ENCODE data around the gene CMPK2.
"Not testable (repeated sequence)": the region's sequence is repeated elsewhere in the genome, so short reads cannot be mapped to it uniquely, and the experiment has no call there.

CMPK2 gene

DNA sequence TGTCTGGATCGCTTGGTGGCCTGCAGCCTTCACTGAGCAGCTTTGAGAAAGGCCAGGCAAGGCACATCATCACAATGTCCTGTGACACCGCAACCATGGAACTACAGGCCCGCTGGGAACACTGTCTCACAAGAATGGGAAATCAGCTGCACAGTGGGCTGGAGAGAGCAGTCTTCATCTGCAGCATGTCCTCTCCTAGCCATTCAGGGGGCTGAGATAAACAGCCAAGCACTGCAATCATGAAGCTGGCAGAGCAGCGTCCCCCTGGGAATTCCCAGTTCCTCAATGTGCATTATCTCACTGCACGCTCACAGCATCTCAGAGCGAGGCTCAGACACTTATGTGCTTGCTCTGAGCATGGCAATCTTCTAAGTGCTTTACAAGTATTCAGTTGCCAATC, 1.9 kb downstream of the CMPK2 start:
- no peak for ATAC-seq
- TF ChIP-seq ZFP30 (CRISPR knock-in tag; IDR thresholded peaks at IDR 0.05) (no peak), ZNF70 (CRISPR knock-in tag; IDR thresholded peaks at IDR 0.05) (no peak), ISL1 (CRISPR knock-in tag; IDR thresholded peaks at IDR 0.05) (no peak), TOX (CRISPR knock-in tag; IDR thresholded peaks at IDR 0.05; ENCODE audit: borderline replicate concordance) (no peak), TCF4 (CRISPR knock-in tag; IDR thresholded peaks at IDR 0.05; ENCODE audit: borderline replicate concordance) (no peak), RARB (CRISPR knock-in tag; IDR thresholded peaks at IDR 0.05) (no peak)
- TF ChIP-seq, protein P1, sequence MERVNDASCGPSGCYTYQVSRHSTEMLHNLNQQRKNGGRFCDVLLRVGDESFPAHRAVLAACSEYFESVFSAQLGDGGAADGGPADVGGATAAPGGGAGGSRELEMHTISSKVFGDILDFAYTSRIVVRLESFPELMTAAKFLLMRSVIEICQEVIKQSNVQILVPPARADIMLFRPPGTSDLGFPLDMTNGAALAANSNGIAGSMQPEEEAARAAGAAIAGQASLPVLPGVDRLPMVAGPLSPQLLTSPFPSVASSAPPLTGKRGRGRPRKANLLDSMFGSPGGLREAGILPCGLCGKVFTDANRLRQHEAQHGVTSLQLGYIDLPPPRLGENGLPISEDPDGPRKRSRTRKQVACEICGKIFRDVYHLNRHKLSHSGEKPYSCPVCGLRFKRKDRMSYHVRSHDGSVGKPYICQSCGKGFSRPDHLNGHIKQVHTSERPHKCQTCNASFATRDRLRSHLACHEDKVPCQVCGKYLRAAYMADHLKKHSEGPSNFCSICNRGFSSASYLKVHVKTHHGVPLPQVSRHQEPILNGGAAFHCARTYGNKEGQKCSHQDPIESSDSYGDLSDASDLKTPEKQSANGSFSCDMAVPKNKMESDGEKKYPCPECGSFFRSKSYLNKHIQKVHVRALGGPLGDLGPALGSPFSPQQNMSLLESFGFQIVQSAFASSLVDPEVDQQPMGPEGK (CRISPR knock-in tag; IDR thresholded peaks at IDR 0.05; ENCODE audit: borderline replicate concordance) = no peak
- TF ChIP-seq, protein P2, sequence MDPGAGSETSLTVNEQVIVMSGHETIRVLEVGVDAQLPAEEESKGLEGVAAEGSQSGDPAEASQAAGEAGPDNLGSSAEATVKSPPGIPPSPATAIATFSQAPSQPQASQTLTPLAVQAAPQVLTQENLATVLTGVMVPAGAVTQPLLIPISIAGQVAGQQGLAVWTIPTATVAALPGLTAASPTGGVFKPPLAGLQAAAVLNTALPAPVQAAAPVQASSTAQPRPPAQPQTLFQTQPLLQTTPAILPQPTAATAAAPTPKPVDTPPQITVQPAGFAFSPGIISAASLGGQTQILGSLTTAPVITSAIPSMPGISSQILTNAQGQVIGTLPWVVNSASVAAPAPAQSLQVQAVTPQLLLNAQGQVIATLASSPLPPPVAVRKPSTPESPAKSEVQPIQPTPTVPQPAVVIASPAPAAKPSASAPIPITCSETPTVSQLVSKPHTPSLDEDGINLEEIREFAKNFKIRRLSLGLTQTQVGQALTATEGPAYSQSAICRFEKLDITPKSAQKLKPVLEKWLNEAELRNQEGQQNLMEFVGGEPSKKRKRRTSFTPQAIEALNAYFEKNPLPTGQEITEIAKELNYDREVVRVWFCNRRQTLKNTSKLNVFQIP (CRISPR knock-in tag; IDR thresholded peaks at IDR 0.05; ENCODE audit: borderline replicate concordance, low read depth) = no peak

DNA sequence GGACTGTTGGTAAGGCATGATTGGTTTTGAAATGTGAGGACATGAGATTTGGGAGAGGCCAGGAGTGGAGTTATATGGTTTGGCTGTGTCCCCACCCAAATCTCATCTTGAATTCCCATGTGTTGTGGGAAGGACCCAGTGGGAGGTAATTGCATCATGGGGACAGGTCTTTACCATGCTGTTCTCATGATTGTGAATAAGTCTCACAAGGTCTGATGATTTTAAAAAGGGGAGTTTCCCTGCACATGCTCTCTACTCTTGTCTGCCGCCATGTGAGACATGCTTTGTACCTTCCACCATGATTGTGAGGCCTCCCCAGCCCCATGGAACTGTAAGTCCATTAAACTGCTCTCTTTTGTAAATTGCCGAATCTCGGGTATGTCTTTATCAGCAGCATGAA, 5.4 kb downstream of the CMPK2 start:
- TF ChIP-seq TOX (CRISPR knock-in tag; IDR thresholded peaks at IDR 0.05; ENCODE audit: borderline replicate concordance) (no peak), CSDC2 (CRISPR knock-in tag; IDR thresholded peaks at IDR 0.05) (no peak)
- ATAC-seq = no peak

DNA sequence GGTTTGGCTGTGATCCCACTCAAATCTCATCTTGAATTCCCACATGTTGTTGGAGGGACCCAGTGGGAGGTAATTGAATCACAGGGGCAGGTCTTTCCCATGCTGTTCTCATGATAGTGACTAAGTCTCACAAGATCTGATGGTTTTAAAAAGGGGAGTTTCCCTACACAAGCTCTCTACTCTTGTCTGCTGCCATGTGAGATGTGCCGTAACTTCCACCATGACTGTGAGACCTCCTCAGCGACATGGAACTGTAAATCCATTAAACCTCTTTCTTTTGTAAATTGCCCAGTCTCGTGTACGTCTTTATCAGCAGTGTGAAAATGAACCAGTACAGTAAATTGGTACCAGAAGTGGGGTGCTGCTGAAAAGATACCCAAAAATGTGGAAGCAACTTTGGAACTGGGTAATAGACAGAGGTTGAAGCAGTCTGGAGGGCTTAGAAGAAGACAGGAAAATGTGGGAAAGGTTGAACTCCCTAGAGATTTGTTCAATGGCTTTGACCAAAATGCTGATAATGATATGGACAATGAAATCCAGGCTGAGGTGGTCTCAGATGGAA, 7.2 kb downstream of the CMPK2 start:
- ATAC-seq = not testable (repeated sequence)

DNA sequence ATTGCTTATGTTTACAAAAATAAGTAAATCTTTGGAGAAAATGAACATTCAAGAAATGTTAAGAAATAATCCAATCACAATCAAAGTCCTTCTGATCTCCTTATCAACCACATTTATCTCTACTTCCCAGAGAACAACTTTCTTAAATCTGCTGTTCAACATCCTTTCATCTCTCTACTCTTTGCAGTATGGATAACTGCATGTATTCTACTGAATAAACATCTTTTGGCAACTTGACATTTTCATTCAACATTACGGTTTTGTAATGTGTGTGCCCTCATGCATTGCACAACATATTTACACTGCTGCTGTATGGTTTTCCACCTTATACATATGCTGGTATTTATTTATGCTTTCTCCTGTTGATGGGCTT, 9.2 kb downstream of the CMPK2 start:
- ATAC-seq = no peak
- TF ChIP-seq GLIS3 (CRISPR knock-in tag; IDR thresholded peaks at IDR 0.05) (no peak), TOX (CRISPR knock-in tag; IDR thresholded peaks at IDR 0.05; ENCODE audit: borderline replicate concordance) (no peak), ESRRG (CRISPR knock-in tag; IDR thresholded peaks at IDR 0.05) (no peak), CSDC2 (CRISPR knock-in tag; IDR thresholded peaks at IDR 0.05) (no peak), PPARA (CRISPR knock-in tag; IDR thresholded peaks at IDR 0.05; ENCODE audit: borderline replicate concordance) (no peak), RARB (CRISPR knock-in tag; IDR thresholded peaks at IDR 0.05) (no peak), ZNF565 (CRISPR knock-in tag; conservative IDR thresholded peaks at IDR 0.05; ENCODE audit: low read depth) (no peak), ZFP30 (CRISPR knock-in tag; IDR thresholded peaks at IDR 0.05) (no peak)
- TF ChIP-seq, protein P3, sequence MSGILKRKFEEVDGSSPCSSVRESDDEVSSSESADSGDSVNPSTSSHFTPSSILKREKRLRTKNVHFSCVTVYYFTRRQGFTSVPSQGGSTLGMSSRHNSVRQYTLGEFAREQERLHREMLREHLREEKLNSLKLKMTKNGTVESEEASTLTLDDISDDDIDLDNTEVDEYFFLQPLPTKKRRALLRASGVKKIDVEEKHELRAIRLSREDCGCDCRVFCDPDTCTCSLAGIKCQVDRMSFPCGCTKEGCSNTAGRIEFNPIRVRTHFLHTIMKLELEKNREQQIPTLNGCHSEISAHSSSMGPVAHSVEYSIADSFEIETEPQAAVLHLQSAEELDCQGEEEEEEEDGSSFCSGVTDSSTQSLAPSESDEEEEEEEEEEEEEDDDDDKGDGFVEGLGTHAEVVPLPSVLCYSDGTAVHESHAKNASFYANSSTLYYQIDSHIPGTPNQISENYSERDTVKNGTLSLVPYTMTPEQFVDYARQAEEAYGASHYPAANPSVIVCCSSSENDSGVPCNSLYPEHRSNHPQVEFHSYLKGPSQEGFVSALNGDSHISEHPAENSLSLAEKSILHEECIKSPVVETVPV (CRISPR knock-in tag; IDR thresholded peaks at IDR 0.05) = no peak

DNA sequence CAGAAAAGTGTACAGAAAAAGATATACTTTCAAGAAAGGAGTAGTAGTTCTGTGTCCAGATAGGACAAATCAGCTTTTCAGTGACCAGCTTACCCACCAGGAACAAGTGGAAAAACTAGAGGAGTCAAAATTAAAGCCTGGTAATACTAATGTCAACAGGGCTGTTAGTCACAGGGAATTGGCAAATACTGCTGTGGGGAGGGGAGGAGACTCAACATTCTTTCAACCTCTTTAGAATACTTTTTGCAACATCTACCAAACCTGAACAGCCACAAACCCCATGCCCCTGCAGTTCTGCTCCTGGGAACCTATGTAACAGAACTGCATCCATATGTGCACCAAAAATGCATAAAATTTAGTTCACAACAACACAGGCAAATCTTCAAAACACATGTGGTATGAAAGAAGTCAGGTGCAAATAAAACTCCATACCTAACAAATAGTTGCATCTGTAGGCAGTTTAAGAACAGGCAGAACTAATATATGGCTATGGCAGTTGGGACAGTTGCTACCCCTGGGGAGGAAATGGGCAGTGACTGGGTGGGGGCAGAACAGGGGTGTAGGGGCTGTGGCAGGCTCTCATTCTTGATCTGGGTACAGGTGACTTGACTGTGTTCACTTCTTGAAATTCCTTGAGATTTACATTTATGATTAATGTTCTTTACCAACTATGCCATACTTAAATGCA, 9.7 kb downstream of the CMPK2 start:
- ATAC-seq = no peak
- no peak for TF ChIP-seq OSR1 (CRISPR knock-in tag; IDR thresholded peaks at IDR 0.05)
- TF ChIP-seq, protein P4, sequence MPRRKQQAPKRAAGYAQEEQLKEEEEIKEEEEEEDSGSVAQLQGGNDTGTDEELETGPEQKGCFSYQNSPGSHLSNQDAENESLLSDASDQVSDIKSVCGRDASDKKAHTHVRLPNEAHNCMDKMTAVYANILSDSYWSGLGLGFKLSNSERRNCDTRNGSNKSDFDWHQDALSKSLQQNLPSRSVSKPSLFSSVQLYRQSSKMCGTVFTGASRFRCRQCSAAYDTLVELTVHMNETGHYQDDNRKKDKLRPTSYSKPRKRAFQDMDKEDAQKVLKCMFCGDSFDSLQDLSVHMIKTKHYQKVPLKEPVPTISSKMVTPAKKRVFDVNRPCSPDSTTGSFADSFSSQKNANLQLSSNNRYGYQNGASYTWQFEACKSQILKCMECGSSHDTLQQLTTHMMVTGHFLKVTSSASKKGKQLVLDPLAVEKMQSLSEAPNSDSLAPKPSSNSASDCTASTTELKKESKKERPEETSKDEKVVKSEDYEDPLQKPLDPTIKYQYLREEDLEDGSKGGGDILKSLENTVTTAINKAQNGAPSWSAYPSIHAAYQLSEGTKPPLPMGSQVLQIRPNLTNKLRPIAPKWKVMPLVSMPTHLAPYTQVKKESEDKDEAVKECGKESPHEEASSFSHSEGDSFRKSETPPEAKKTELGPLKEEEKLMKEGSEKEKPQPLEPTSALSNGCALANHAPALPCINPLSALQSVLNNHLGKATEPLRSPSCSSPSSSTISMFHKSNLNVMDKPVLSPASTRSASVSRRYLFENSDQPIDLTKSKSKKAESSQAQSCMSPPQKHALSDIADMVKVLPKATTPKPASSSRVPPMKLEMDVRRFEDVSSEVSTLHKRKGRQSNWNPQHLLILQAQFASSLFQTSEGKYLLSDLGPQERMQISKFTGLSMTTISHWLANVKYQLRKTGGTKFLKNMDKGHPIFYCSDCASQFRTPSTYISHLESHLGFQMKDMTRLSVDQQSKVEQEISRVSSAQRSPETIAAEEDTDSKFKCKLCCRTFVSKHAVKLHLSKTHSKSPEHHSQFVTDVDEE (CRISPR knock-in tag; IDR thresholded peaks at IDR 0.05) = no peak
- no peak for TF ChIP-seq ARNTL (CRISPR knock-in tag; IDR thresholded peaks at IDR 0.05; ENCODE audit: borderline replicate concordance, low read depth)
- no peak for TF ChIP-seq ZNF8 (CRISPR knock-in tag; IDR thresholded peaks at IDR 0.05)
- TF ChIP-seq, protein P3 (CRISPR knock-in tag; IDR thresholded peaks at IDR 0.05) = no peak
- no peak for TF ChIP-seq ZC3H10 (CRISPR knock-in tag; IDR thresholded peaks at IDR 0.05)
- TF ChIP-seq BACH2 (CRISPR knock-in tag; IDR thresholded peaks at IDR 0.05; ENCODE audit: borderline replicate concordance) = no peak
- TF ChIP-seq CSDC2 (CRISPR knock-in tag; IDR thresholded peaks at IDR 0.05) = no peak
- no peak for TF ChIP-seq TOX (CRISPR knock-in tag; IDR thresholded peaks at IDR 0.05; ENCODE audit: borderline replicate concordance)
- TF ChIP-seq ZNF70 (CRISPR knock-in tag; IDR thresholded peaks at IDR 0.05) = no peak
- TF ChIP-seq ZNF565 (CRISPR knock-in tag; conservative IDR thresholded peaks at IDR 0.05; ENCODE audit: low read depth) = no peak
- TF ChIP-seq, protein P5, sequence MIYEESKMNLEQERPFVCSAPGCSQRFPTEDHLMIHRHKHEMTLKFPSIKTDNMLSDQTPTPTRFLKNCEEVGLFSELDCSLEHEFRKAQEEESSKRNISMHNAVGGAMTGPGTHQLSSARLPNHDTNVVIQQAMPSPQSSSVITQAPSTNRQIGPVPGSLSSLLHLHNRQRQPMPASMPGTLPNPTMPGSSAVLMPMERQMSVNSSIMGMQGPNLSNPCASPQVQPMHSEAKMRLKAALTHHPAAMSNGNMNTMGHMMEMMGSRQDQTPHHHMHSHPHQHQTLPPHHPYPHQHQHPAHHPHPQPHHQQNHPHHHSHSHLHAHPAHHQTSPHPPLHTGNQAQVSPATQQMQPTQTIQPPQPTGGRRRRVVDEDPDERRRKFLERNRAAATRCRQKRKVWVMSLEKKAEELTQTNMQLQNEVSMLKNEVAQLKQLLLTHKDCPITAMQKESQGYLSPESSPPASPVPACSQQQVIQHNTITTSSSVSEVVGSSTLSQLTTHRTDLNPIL (CRISPR knock-in tag; IDR thresholded peaks at IDR 0.05; ENCODE audit: low read depth) = no peak
